WTC11 (cell line): Measurements from ENCODE around the gene SP110.

Experiments
- CBFB ChIP-seq: sonication (generic); formaldehyde crosslinking; IDR thresholded peaks from 2 replicates; pipeline ENCODE4 v1.8.1; 2022; ENCODE audit warnings: mild to moderate bottlenecking, low read depth, missing genetic modification reagents
- CREM ChIP-seq: sonication (generic); formaldehyde crosslinking; IDR thresholded peaks from 2 replicates; pipeline ENCODE4 v1.8.1; 2022; ENCODE audit warnings: mild to moderate bottlenecking, missing genetic modification reagents, moderate library complexity
- JUN ChIP-seq: sonication (generic); formaldehyde crosslinking; IDR thresholded peaks from 2 replicates; pipeline ENCODE4 v1.8.0; 2023; ENCODE audit warnings: mild to moderate bottlenecking, missing genetic modification reagents
- MYBL2 ChIP-seq: sonication (generic); formaldehyde crosslinking; IDR thresholded peaks from 2 replicates; pipeline ENCODE4 v1.8.1; 2023; ENCODE audit warnings: mild to moderate bottlenecking, moderate library complexity, missing genetic modification reagents
- SP1 ChIP-seq: sonication (generic); formaldehyde crosslinking; conservative IDR thresholded peaks from 2 replicates; pipeline ENCODE4 v1.8.1; 2022; ENCODE audit warnings: missing genetic modification reagents
- ZNF121 ChIP-seq: sonication (generic); formaldehyde crosslinking; IDR thresholded peaks from 2 replicates; pipeline ENCODE4 v1.8.0; 2023; ENCODE audit warnings: missing genetic modification reagents
- ZNF232 ChIP-seq: sonication (generic); formaldehyde crosslinking; IDR thresholded peaks from 2 replicates; pipeline ENCODE4 v1.8.0; 2022; ENCODE audit warnings: mild to moderate bottlenecking, missing genetic modification reagents
- TF ChIP-seq, protein P1 (sequence below): fragments of 200-600 bp; IDR thresholded peaks from 2 replicates; pipeline ENCODE4 v1.8.0; 2022; ENCODE audit warnings: antibody characterized with exemption
- TF ChIP-seq, protein P2 (sequence below): sonication (generic); formaldehyde crosslinking; conservative IDR thresholded peaks from 2 replicates; pipeline ENCODE4 v1.8.1; 2022; ENCODE audit warnings: mild to moderate bottlenecking, missing genetic modification reagents
- TF ChIP-seq, protein P3 (sequence below): sonication (generic); formaldehyde crosslinking; IDR thresholded peaks from 2 replicates; pipeline ENCODE4 v1.8.1; 2023; ENCODE audit warnings: mild to moderate bottlenecking, missing genetic modification reagents, moderate library complexity
- TF ChIP-seq, protein P4 (sequence below): sonication (generic); formaldehyde crosslinking; IDR thresholded peaks from 2 replicates; pipeline ENCODE4 v1.8.1; 2023; ENCODE audit warnings: mild to moderate bottlenecking, moderate library complexity, missing genetic modification reagents
- TF ChIP-seq, protein P5 (sequence below): sonication (generic); formaldehyde crosslinking; IDR thresholded peaks from 2 replicates; pipeline ENCODE4 v1.8.0; 2022; ENCODE audit warnings: mild to moderate bottlenecking, missing genetic modification reagents

DNA sequence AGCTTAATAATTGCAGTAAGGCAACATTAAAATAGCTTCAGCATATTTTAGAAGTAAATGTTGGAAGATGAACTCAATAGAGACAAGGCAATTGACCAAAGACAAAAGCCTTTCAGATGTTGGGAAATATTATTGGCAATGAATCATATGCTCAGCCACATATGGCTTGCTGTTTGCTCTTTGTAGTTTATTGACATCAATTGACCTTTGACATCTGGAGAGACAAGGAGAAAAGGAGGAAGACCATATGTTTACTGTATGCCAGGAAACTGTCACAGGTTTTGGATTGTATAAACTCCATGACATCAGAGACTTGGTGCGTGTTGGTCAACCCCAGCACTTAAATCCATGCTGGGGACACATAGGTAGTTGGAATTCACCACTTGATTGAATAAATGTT is 90.4 kb downstream of the SP110 start:
- no peak for TF ChIP-seq JUN
- TF ChIP-seq, protein P1, sequence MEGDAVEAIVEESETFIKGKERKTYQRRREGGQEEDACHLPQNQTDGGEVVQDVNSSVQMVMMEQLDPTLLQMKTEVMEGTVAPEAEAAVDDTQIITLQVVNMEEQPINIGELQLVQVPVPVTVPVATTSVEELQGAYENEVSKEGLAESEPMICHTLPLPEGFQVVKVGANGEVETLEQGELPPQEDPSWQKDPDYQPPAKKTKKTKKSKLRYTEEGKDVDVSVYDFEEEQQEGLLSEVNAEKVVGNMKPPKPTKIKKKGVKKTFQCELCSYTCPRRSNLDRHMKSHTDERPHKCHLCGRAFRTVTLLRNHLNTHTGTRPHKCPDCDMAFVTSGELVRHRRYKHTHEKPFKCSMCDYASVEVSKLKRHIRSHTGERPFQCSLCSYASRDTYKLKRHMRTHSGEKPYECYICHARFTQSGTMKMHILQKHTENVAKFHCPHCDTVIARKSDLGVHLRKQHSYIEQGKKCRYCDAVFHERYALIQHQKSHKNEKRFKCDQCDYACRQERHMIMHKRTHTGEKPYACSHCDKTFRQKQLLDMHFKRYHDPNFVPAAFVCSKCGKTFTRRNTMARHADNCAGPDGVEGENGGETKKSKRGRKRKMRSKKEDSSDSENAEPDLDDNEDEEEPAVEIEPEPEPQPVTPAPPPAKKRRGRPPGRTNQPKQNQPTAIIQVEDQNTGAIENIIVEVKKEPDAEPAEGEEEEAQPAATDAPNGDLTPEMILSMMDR = no peak
- no peak for TF ChIP-seq MYBL2
- TF ChIP-seq, protein P2, sequence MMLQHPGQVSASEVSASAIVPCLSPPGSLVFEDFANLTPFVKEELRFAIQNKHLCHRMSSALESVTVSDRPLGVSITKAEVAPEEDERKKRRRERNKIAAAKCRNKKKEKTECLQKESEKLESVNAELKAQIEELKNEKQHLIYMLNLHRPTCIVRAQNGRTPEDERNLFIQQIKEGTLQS = no peak
- TF ChIP-seq, protein P3, sequence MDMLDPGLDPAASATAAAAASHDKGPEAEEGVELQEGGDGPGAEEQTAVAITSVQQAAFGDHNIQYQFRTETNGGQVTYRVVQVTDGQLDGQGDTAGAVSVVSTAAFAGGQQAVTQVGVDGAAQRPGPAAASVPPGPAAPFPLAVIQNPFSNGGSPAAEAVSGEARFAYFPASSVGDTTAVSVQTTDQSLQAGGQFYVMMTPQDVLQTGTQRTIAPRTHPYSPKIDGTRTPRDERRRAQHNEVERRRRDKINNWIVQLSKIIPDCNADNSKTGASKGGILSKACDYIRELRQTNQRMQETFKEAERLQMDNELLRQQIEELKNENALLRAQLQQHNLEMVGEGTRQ (CRISPR knock-in tag) = no peak
- no peak for TF ChIP-seq ZNF232
- TF ChIP-seq, protein P4, sequence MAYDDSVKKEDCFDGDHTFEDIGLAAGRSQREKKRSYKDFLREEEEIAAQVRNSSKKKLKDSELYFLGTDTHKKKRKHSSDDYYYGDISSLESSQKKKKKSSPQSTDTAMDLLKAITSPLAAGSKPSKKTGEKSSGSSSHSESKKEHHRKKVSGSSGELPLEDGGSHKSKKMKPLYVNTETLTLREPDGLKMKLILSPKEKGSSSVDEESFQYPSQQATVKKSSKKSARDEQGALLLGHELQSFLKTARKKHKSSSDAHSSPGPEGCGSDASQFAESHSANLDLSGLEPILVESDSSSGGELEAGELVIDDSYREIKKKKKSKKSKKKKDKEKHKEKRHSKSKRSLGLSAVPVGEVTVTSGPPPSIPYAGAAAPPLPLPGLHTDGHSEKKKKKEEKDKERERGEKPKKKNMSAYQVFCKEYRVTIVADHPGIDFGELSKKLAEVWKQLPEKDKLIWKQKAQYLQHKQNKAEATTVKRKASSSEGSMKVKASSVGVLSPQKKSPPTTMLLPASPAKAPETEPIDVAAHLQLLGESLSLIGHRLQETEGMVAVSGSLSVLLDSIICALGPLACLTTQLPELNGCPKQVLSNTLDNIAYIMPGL (CRISPR knock-in tag) = no peak
- no peak for TF ChIP-seq CBFB
- TF ChIP-seq ZNF121 = no peak
- TF ChIP-seq SP1 (CRISPR knock-in tag) = no peak
- no peak for TF ChIP-seq CREM
- TF ChIP-seq, protein P5, sequence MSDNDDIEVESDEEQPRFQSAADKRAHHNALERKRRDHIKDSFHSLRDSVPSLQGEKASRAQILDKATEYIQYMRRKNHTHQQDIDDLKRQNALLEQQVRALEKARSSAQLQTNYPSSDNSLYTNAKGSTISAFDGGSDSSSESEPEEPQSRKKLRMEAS (CRISPR knock-in tag) = no peak
